22Rv1 (cell line): ENCODE data around the gene BIRC7.

Source experiments
- CTCF ChIP-seq: fragments of 450-650 bp; IDR thresholded peaks from 2 replicates; pipeline ENCODE4 v1.5.1; 2017; ENCODE audit warnings: mild to moderate bottlenecking
- ZFX ChIP-seq: fragments of 450-650 bp; IDR thresholded peaks from 2 replicates; pipeline ENCODE4 v1.6.1; 2017; ENCODE audit warnings: antibody characterized with exemption, borderline replicate concordance

GRCh38 chr20:63247671-63248228 lies 12.0 kb downstream of the BIRC7 start:
- TF ChIP-seq ZFX = no peak
- TF ChIP-seq CTCF = no peak
